Heart right ventricle (tissue), 16 donors: ENCODE measurements around the gene MRGPRG. TPM values are rescaled to one million over a fixed set of nuclear protein-coding genes. Genes with fewer than 3 reads are reported as not detected.

Experiments
- ATAC-seq, 8 donors: fragments of 200-7000 bp; cut with Tn5 transposase; one replicate each; pipeline ENCODE4 v1.9.1; 2020; ENCODE audit warnings: mild to moderate bottlenecking in 8 of 8, moderate library complexity in 8 of 8, moderate number of reproducible peaks in 1 of 8
- DNase-seq, 2 donors: peaks; one replicate each; pipeline ENCODE4 v3.0.0-alpha.2; 2020
- H3K27ac ChIP-seq, 10 donors: fragments of 200-600 bp; sonication (generic) in 2 of 10; one replicate each; pipeline versions ENCODE4 v1.5.0 to v1.8.0; 2020 to 2022; ENCODE audit warnings: mild to moderate bottlenecking in 3 of 10
- H3K27me3 ChIP-seq, 7 donors: fragments of 200-600 bp; one replicate each; pipeline ENCODE4 v1.8.0; 2021 to 2022; ENCODE audit warnings: mild to moderate bottlenecking in 2 of 7
- H3K36me3 ChIP-seq, 9 donors: fragments of 200-600 bp; sonication (generic) in 1 of 9; one replicate each; pipeline versions ENCODE4 v1.5.0 to v1.8.0; 2020 to 2022; ENCODE audit warnings: mild to moderate bottlenecking in 2 of 9
- H3K4me1 ChIP-seq, 9 donors: fragments of 200-600 bp; sonication (generic) in 1 of 9; one replicate each; pipeline versions ENCODE4 v1.5.0 to v1.8.0; 2020 to 2022; ENCODE audit warnings: mild to moderate bottlenecking in 4 of 9
- H3K4me3 ChIP-seq, 10 donors: fragments of 200-600 bp; sonication (generic) in 2 of 10; one replicate each; pipeline versions ENCODE4 v1.5.0 to v1.8.0; 2020 to 2022; ENCODE audit warnings: mild to moderate bottlenecking in 7 of 10, moderate library complexity in 2 of 10
- H3K9me3 ChIP-seq, 11 donors: fragments of 200-600 bp in 10 of 11; sonication (generic) in 2 of 11; one replicate each; pipeline versions ENCODE4 v1.5.0 to v1.8.0; 2013 to 2022; ENCODE audit warnings: mild to moderate bottlenecking in 2 of 11, control low read depth in 1 of 11, moderate library complexity in 1 of 11
- CTCF ChIP-seq, 9 donors: fragments of 200-600 bp; sonication (generic) in 2 of 9; IDR thresholded peaks; one replicate each; pipeline versions ENCODE4 v1.5.0 to v1.8.0; 2021 to 2022; ENCODE audit warnings: antibody characterized with exemption in 9 of 9, mild to moderate bottlenecking in 5 of 9, moderate library complexity in 1 of 9
- WGBS, 2 donors: extraction: QIAGEN DNeasy Blood & Tissue Kit; methylation state at CpG; one replicate each; pipeline ENCODE4 v1.1.7; 2013; ENCODE audit warnings: inconsistent platforms in 1 of 2; 5-methylcytosine and 5-hydroxymethylcytosine counted together
- intact Hi-C, 10 donors: fragments of 100-400 bp; cut with DNase I; formaldehyde crosslinking; loops; one replicate each; pipeline versions ENCODE4 v1.11.1 to v1.14.2; 2022
- polyA plus RNA-seq, 2 donors: library from polyadenylated mRNA; stranded (reverse); fragments of 200-250 nt; gene quantifications; one replicate each; pipeline ENCODE4 v1.2.3, GENCODE V29; 2013
- total RNA-seq, 10 donors: library from RNA; stranded (reverse); fragmentation: NEBNext Ultra II Directional in 3 of 10; extraction: Animal tissue kit (Norgen Biotek cat#: 25700) in 3 of 10; gene quantifications; one replicate each; pipeline versions ENCODE4 v1.2.1 to v1.2.4, GENCODE V29; 2021 to 2023
- donor health status: Arrhythmogenic right ventricular cardiomyopathy.
- donor health status: ischemic (EF 13 %, LVEDD 7.1; RV severe dilation, severe dysfunction).
- donor health status: healthy with polysubstance abuse.
- donor health status: DM: no; HTN: yes; CAD: no.
- donor health status: DM: no; HTN: no; CAD: no.
- donor health status: ischemic (EF 25% LVEDD 6.9; RV normal size, moderate dysfunction).
- donor health status: ischemic (EF 25% LVEDD 5.7; RV mildly dilated, moderate dysfunction).
- donor health status: healthy.
- donor health status: DM: yes; HTN: yes; CAD: no.
- donor health status: Ischemic cardiomyopathy.
- donor health status: ischemic (EF 35%, LVEDD 5.7; RV mildly dilated, moderate dysfunction).
- donor health status: nonischemic (EF 11% LVEDD 7.7; RV severe dilation, severe dysfunction).
- donor health status: DM: yes; HTN: yes; CAD: no.
- donor health status: PGD.
- donor health status: ischemic (EF 29% LVEDD 5.4; RV normal size, mild dysfunction).
- donor health status: nonischemic (EF 23%, LVEDD 6.1; RV moderate dilation, normal function).

The MRGPRG gene
- total and polyA plus RNA-seq, 12 donors: not detected

GRCh38 chr11:3232956-3233355, 14.3 kb upstream of the MRGPRG start:
- TF ChIP-seq CTCF (IDR thresholded peaks at IDR 0.05): no peak
- H3K27me3 ChIP-seq: peaks cover 0 to 33% (median 8%) of the 10 kb centered on the region in 7 donors
- no peak overlapping the region for H3K27ac ChIP-seq
- peaks cover 0 to 8% (median 0%) of the 10 kb centered on the region in 9 donors for H3K4me1 ChIP-seq
- intact Hi-C loops: no loop called here
- H3K9me3 ChIP-seq: no peaks in the 10 kb centered on the region
- H3K36me3 ChIP-seq: no peaks in the 10 kb centered on the region
- no peak overlapping the region for H3K4me3 ChIP-seq
- DNase-seq: no peak
- ATAC-seq: no peak
- WGBS, 2 donors: 84 to 88% methylated on average over 21 of the region's 21 CpGs

GRCh38 chr11:3231851-3232744, 13.5 kb upstream of the MRGPRG start, which contains the start of gene MRGPRE:
MRGPRE (minus strand) TSS chr11:3232417; CDS start chr11:3228799, 3,618 bp downstream.
- Histone ChIP-seq H3K4me3 (peak within 1 kb of the TSS in 9 of 10 donors; percentile 5 to 26 (median 15)), H3K36me3 (no peaks in the 10 kb centered on the region), H3K4me1 (peaks cover 0 to 8% (median 0%) of the 10 kb centered on the region in 9 donors), H3K27me3 (peaks cover 0 to 33% (median 8%) of the 10 kb centered on the region in 7 donors), H3K27ac (no peak within 1 kb of the TSS), H3K9me3 (no peaks in the 10 kb centered on the region)
- DNase-seq (peak in 1 of 2 donors; percentile 34), ATAC-seq (peak in 7 of 8 donors; percentile 63 to 87 (median 70))
- intact Hi-C loops: no loop called here
- no peak for TF ChIP-seq CTCF (IDR thresholded peaks at IDR 0.05)
- 46 to 47% methylated on average over 39 of the region's 39 CpGs for WGBS, 2 donors

- no peaks in the 10 kb centered on the region for H3K9me3 ChIP-seq
- WGBS, 2 donors: 66 to 68% methylated on average over 5 to 6 of the region's 6 CpGs
- peaks cover 0 to 8% (median 0%) of the 10 kb centered on the region in 9 donors for H3K4me1 ChIP-seq
- H3K4me3 ChIP-seq: peak overlapping the region in 3 of 10 donors; percentile 25 to 26 (median 26)
- no peak overlapping the region for H3K27ac ChIP-seq
- TF ChIP-seq CTCF (IDR thresholded peaks at IDR 0.05): no peak
- ATAC-seq: no peak
- peaks cover 0 to 33% (median 8%) of the 10 kb centered on the region in 7 donors for H3K27me3 ChIP-seq
- DNase-seq: no peak
- H3K36me3 ChIP-seq: no peaks in the 10 kb centered on the region
- intact Hi-C loops: no loop called here
Observed at GRCh38 chr11:3231550-3231850, 12.9 kb upstream of the MRGPRG start.

GRCh38 chr11:3230636-3231549, 12.3 kb upstream of the MRGPRG start:
- DNase-seq: no peak
- Histone ChIP-seq H3K4me3 (no peak overlapping the region), H3K27ac (no peak overlapping the region), H3K4me1 (peaks cover 0 to 8% (median 0%) of the 10 kb centered on the region in 9 donors), H3K36me3 (no peaks in the 10 kb centered on the region), H3K9me3 (no peaks in the 10 kb centered on the region), H3K27me3 (peaks cover 0 to 33% (median 8%) of the 10 kb centered on the region in 7 donors)
- intact Hi-C loops: no loop called here
- TF ChIP-seq CTCF (IDR thresholded peaks at IDR 0.05): no peak
- ATAC-seq: no peak
- WGBS, 2 donors: 80 to 82% methylated on average over 12 of the region's 12 CpGs
